ENCODE data around the gene ETV1.

Gene ETV1

GRCh38 chr7:13989126-13989948 is at the start of gene ETV1:
Gene ETV1, minus strand, starts transcription at chr7:13989666. Its CDS starts 614 bp downstream, at chr7:13989052.
- DNase-seq = no peak

- DNase-seq = no peak
Observed at GRCh38 chr7:14024406-14024805, 34.9 kb upstream of the ETV1 start.

- no peak for DNase-seq
Observed at GRCh38 chr7:14023838-14024237, 34.4 kb upstream of the ETV1 start.

DNA sequence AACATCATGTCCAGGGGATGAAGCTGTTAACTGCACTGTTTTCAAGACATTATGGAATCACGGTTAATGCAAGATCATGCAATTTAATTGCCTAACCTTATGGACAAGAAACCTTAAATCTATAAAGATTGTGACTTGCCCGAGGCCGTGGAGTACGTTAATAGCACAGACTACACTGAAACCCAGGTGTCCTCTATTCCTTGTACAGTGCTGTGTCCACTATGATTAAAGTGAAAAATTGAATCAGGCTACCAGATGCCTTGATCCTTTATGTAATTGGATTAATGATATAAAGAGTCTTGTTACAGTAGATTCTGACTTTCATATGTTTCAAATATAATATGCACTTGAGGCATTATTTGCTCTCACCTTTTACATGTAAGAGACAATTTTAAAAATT is 33.9 kb upstream of the ETV1 start:
- DNase-seq = no peak

DNA sequence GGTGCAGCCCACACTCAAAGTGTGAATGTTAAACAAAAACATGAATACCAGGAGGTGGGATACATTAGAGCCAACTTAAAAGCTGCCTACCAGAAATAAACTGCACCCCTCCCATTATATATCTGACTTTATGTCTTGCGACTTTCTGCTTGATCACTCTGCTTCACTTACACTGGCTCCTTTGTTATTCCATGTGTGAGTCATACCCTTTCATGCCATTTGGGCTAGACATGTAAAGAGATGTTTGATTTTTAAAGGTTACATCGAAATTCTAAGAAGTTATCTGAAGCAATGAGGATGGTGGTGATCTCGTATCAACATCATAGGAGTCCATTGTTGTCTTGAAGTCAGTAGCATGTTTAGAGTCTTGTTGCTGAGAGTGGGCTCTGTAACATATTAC is 31.6 kb upstream of the ETV1 start:
- no peak for DNase-seq

DNA sequence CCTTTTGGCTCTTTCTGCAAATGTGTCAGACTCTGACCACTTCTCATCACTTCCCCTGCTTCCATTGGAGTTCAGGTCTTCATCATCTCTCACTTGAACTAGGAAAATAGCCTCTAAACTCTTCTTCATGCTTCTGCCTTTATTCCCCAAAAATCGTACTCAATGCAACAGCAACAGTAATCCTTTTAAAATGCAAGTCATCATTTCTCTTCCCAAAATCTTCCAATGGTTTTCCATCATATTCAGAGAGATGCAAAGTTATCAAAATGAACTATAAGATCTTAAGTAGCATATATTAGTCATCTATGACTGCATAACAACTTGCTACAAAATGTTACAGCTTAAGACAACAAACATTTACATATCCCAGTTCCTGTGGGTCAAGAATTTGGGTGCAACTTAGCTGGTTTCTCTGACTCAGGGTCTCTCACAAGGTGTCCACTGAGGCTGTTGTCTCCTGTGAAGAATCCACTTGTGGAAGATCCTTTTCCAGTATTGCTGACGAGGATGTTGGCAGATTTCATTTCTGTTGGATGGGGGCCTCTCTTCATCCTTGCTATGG is 31.0 kb upstream of the ETV1 start:
- DNase-seq = no peak

DNA sequence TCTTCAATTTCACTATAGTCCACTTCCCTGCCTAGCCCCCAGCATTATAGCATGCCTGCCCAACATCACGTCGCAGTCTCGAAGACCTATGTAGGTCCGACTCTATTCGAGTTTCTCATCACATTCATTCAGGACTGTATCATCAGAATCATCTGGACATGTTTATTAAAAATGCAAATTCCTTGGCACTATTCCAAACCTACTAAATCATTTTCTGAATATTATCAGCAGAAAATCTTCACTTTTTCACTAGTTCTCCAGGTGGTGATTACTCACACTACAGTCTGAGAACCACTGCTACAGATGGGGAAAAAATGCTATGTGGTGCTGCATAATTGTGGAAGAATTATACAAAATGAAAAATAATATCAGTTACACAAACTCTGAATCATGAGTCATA is 29.3 kb upstream of the ETV1 start:
- DNase-seq = no peak

DNA sequence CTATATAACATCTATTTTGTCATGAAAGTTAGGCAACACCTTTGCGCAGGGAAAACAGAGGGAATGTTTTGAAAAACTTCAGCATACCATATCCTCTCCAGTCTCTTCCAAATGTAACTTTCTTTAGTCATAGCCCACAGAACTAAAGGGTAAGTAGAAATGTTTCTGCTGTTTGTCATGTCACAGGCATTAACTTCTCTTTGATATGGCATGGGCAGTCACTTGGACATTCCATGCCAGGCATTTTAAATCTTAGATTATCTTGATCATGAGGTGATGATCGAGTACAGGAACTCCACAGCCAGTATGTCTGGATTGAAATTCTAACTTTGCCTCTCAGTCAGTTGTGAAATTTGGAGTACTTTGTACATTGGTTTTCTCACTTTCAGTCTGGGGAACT is 27.5 kb upstream of the ETV1 start:
- no peak for DNase-seq

DNA sequence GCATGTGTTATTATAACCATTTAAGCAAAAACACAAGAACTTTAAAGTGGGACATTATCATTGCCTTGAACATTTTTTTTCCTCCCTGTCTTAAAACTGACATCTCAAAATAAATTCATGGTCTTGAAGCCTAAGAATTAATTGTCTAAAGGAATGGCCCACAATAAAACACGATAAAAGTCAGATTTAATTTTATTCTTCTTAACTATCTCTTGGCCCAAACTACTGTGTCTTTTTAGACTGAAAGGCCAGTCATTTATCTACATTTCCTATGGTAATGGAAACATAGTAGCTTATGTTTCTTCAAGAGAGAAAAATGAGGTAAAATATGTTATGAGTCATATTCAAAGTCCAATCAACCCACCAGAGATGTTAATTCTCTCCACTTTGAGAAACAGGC is 24.4 kb upstream of the ETV1 start:
- no peak for DNase-seq

DNA sequence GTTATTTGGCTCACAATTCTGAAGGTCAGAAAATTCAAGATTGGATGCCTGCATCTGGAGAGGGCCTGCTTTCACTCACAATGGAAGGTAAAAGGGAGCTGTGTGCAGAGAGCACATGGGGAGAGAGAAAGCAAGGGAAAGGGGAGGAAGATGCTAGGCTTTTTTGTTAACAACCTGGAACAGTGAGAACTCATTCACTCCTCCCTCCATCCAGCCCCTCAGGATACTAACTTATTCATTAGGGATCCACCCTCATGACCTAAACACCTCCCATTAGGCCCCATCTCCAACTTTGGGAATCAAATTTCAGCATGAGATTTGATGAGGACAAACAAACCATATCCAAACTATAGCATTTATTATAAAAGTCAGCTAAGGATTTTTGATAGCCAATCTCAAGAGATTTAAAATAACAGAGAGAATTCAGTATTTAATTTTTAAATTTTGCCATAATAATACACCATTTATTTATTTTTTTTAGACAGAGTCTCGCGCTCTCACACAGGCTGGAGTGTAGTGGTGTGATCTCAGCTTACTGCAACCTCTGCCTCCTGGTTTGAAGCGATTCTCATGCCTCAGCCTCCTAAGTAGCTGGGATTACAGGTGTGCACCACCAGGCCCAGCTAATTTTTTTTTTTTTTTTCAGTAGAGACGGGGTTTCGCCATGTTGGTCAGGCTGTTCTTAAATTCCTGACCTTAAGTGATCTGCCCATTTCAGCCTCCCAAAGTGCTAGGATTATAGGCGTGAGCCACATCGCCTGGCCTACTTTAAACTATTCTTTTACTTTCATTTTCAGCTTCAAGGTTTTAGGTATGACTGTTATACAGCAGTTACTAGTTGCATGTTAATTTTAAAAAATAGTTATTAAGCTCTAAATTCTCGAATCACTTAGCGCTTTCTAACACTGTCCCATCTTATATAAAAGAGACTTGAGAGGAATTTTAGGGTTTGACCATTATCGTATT is 20.3 kb upstream of the ETV1 start:
- DNase-seq = no peak

DNA sequence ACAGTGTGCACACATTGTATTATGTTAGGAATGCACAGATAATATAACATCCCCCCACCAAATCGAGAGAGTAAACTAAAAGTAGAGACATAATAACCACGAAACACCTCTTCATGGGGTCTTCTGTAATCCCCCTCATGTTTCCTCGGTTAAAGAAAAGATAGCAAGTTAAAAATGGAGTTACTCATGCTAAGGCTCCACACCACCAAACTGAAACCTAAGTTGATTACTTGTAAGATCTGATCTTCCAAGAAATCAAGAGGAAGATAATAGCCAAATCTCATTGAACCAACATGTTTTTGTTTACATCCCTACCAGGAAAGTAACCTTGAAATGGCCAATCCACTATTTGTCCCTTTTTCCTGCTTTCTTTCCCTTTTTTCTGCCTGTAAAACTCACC is 11.7 kb upstream of the ETV1 start:
- DNase-seq = no peak

GRCh38 chr7:14000247-14000646 is 10.8 kb upstream of the ETV1 start:
- DNase-seq = no peak

DNA sequence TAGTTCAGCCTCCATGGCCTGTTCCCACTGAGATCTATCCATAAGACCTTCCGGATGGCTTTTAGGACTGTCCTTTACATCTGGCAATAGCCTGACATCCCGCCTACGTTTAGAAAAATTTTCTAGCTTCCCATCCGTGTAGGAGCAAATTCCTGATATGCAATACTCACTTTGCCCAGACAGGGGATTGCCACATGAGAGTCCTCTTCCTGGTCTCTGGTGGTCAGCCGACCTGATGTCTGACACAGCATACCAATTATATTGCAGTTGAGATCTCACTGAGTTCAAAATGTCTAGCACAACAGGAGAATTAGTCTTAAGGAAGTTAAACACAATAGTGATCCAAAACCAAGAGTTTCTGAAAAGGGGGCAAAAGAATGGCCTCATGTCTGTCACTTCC is 9.4 kb upstream of the ETV1 start:
- DNase-seq = no peak

DNA sequence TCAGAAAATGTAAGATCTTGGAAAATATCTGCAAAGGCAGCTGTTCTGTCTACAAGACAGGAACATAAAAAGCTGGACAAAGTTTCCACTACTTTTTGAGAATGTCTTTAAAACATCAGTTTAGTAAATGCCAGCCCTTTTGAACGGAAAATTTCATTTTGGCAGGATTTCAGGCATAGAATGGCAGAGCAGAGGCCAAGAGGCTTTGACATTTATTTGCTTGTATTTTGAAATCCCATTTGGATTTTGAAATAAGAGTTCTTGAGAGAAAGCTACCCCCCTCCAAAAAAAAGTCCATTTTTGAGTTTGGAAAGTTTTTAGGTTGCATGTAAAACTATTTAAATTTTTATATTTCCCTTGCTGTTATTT is 3.1 kb upstream of the ETV1 start:
- DNase-seq = no peak

DNA sequence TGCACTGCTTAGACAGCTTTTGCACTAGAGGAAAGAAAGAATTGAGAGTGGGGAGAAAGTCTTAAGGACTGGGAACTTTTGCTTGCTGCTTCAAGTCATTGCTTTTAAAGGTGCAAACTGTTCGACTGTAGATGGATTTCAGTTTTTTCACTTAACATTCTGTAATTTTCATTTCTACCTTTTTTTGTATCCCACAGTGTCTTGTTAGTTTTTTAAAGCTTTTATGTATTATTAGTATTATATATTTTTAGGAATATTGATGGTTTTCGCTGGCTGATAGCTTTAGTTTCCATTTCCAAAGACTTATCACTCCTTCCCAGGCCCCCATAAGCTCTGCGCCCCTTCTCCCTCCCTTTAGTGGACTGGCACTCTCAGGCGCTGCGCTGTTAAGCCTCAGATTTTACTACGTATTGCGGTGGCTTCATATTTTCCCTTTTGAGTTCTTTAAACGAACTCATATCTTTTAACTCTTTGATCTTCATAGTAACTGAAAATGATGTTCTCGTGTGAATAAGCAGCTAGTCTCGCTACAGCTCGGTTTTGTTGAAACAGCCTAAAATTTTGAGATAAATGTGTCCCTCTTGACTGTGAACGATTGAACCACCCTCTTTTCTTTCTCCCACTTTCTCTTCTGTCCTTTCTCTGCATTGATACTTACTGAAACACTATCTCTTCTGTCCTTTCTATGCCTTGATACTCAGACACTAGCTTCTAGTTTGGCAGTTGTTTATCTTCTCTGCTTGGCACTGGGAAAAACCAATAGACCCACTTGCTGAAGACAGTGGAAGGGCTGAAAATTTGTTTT is 2.5 kb upstream of the ETV1 start:
- DNase-seq = no peak

- peak; percentile 50 for DNase-seq
Observed at GRCh38 chr7:13990984-13991790, 1.7 kb upstream of the ETV1 start.

- no peak for DNase-seq
Observed at GRCh38 chr7:13990319-13990983, 985 bp upstream of the ETV1 start.

DNA sequence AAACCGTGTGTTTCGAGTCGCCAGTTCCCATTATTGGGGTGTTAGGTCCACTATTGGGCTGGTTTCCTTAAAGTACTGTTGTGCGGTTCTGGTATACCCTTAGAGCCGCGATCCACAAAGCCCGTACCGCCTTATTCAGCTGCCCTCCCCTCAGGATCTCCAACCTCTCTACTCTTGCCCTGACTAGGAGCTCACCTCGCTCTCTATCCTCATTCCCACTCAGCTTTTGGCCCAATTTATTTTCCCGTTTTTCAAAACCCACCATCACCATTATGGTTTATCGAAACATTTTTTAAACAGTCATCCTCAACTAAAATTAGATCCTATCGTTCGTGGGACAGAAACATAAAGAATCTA is 461 bp upstream of the ETV1 start:
- no peak for DNase-seq

DNA sequence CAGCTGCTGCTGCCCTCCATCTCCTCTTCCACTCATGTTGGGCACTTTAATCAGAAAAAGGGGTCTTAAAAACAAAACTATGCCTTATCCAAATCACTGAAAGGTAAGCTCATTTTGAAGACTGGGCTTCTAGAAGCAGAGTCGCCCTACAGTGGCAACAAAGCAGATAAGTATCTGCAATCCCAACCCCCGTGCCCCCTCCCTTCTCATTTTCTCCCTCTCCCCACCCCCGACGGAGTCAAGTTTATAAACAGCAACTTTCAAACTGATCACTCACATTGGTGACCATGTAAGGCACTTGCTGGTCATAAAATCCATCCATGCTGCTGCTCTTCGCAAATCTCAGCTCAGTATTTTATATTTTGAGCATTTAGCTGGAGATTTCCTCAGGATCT is 738 bp downstream of the ETV1 start:
- DNase-seq = no peak

GRCh38 chr7:13988065-13988464 is 1.4 kb downstream of the ETV1 start:
- no peak for DNase-seq

- no peak for DNase-seq
Observed at GRCh38 chr7:13987395-13987794, 2.1 kb downstream of the ETV1 start.

- DNase-seq = no peak
Observed at GRCh38 chr7:13986208-13986607, 3.3 kb downstream of the ETV1 start.

Data from activated gamma-delta T cell treated with Interleukin-2 at 50 U/mL for 16 hours (primary cell).